C4-2B (cell line): Measurements from ENCODE around the gene PALLD.

ENCODE experiments used
- CTCF ChIP-seq: fragments of 450-650 bp; conservative IDR thresholded peaks from 2 replicates; pipeline ENCODE4 v1.5.1; 2017; ENCODE audit warnings: mild to moderate bottlenecking
- ZFX ChIP-seq: fragments of 450-650 bp; IDR thresholded peaks from 2 replicates; pipeline ENCODE4 v1.6.1; 2017

DNA sequence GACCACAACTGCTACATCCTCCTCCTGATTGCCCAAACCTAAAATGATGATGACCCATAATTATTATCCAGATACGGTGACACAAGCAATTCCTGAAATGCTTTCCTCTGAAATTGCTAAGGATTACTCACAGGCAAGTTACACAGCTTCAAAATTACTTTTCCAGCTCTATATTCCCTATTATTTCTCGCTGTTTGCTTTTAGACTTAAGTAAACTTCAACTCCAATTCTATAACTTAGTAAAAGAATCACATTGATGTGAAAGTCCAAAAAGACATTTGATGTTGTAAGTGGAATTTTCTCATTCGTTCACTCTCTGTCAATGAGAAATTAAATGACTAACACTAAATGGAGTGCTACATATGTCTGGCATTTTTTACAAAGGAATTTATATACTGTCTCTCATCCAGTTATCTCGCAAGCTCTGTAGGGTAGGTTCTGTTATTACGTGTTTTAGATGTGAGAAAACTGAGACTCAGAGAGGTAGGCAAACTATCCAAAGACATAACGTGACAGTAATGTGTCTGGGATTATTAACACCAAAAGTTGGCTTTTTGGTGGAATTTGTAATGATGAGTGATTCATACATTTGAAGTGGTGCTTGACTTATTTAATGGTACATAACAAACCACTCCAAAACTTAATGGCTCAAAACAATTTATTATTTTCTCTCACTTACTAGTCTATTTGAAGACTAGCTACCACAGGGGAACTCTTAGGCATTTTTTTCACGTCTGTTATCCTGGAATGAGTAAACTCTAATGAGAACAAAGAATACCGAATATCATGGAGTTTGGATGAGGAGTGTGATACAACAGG lies 31.5 kb downstream of the PALLD start:
- no peak for TF ChIP-seq CTCF
- TF ChIP-seq ZFX = no peak
